GM23248 (cell line): ENCODE data around the gene NACC2. TPM values are rescaled to one million over a fixed set of nuclear protein-coding genes. Genes with fewer than 3 reads are reported as not detected.

Experiments used
- DNase-seq: peaks from one replicate; pipeline ENCODE4 v3.0.0-alpha.2; 2015
- H2AFZ ChIP-seq: fragments of 200-600 bp; sonication (generic); 2 replicates; pipeline ENCODE4 v1.6.1; 2016; ENCODE audit warnings: antibody characterized with exemption
- H3F3A ChIP-seq: fragments of 200-600 bp; sonication (generic); 2 replicates; pipeline ENCODE4 v1.6.1; 2016; ENCODE audit warnings: mild to moderate bottlenecking, antibody characterized with exemption, mixed run types; ENCODE audit not compliant: insufficient read depth
- H3K27ac ChIP-seq: fragments of 200-600 bp; sonication (generic); 2 replicates; pipeline ENCODE4 v1.5.1; 2016; ENCODE audit warnings: mild to moderate bottlenecking
- H3K27me3 ChIP-seq: fragments of 200-600 bp; sonication (generic); replicated peaks from 2 replicates; pipeline ENCODE4 v1.6.1; 2016; ENCODE audit warnings: mild to moderate bottlenecking; ENCODE audit not compliant: insufficient read depth
- H3K36me3 ChIP-seq: fragments of 200-600 bp; sonication (generic); 2 replicates; pipeline ENCODE4 v1.6.1; 2016; ENCODE audit warnings: low read depth, mild to moderate bottlenecking
- H3K4me1 ChIP-seq: fragments of 200-600 bp; sonication (generic); 2 replicates; pipeline ENCODE4 v1.6.1; 2016; ENCODE audit warnings: mild to moderate bottlenecking; ENCODE audit not compliant: insufficient read depth
- H3K4me2 ChIP-seq: fragments of 200-600 bp; sonication (generic); one replicate; pipeline ENCODE4 v1.6.1; 2016; ENCODE audit warnings: mild to moderate bottlenecking; ENCODE audit not compliant: unreplicated experiment
- H3K4me3 ChIP-seq: fragments of 200-600 bp; sonication (generic); 2 replicates; pipeline ENCODE4 v1.5.1; 2016; ENCODE audit warnings: mild to moderate bottlenecking
- H3K79me2 ChIP-seq: fragments of 200-600 bp; sonication (generic); 2 replicates; pipeline ENCODE4 v1.6.1; 2016; ENCODE audit warnings: mild to moderate bottlenecking; ENCODE audit not compliant: insufficient read depth
- H3K9ac ChIP-seq: fragments of 200-600 bp; sonication (generic); 2 replicates; pipeline ENCODE4 v1.6.1; 2016; ENCODE audit warnings: mild to moderate bottlenecking
- H3K9me2 ChIP-seq: fragments of 200-600 bp; sonication (generic); 2 replicates; pipeline ENCODE4 v1.6.1; 2016; ENCODE audit warnings: mixed run types, mild to moderate bottlenecking, moderate library complexity; ENCODE audit not compliant: insufficient read depth
- H3K9me3 ChIP-seq: fragments of 200-600 bp; sonication (generic); one replicate; pipeline ENCODE4 v1.6.1; 2017; ENCODE audit warnings: low read depth
- H4K20me1 ChIP-seq: fragments of 200-600 bp; sonication (generic); 2 replicates; pipeline ENCODE4 v1.6.0; 2016; ENCODE audit not compliant: insufficient read depth
- EZH2 ChIP-seq: fragments of 200-600 bp; sonication (generic); IDR thresholded peaks from 2 replicates; pipeline ENCODE4 v1.6.1; 2018; ENCODE audit warnings: antibody characterized with exemption, mild to moderate bottlenecking; ENCODE audit not compliant: insufficient read depth, poor library complexity, severe bottlenecking
- EZH2phosphoT487 ChIP-seq: fragments of 200-600 bp; sonication (generic); IDR thresholded peaks from 2 replicates; pipeline ENCODE4 v1.6.1; 2018; ENCODE audit warnings: antibody characterized with exemption, moderate library complexity, mild to moderate bottlenecking, low read depth; ENCODE audit not compliant: insufficient read depth
- WGBS, 2 experiments: methylation state at CpG; one replicate each; pipeline ENCODE4 v1.1.6; 2015 to 2017; ENCODE audit warnings: low lambda C conversion rate in 2 of 2, low coverage in 1 of 2; ENCODE audit errors: missing lambda C conversion rate in 2 of 2; 5-methylcytosine and 5-hydroxymethylcytosine counted together
- in situ Hi-C: fragments of 300-500 bp; cut with MboI; formaldehyde crosslinking; loops from 2 replicates; pipeline ENCODE4 v1.15.0; 2020
- polyA plus RNA-seq: library from polyadenylated mRNA; unstranded; fragments of >200 nt; fragmentation: Nextera tagmentation; extraction: Ambion mirVana; gene quantifications from 2 replicates; pipeline ENCODE4 v1.2.1, GENCODE V29; 2016
- total RNA-seq: library from RNA; depleted of rRNA; stranded (reverse); fragments of >200 nt; shearing (Covaris generic); gene quantifications from 2 replicates; pipeline ENCODE4 v1.2.3, GENCODE V29; 2014

NACC2 gene
- total and polyA plus RNA-seq, 2 experiments from 2014 or later, result 5.3 to 30.7 TPM

DNA sequence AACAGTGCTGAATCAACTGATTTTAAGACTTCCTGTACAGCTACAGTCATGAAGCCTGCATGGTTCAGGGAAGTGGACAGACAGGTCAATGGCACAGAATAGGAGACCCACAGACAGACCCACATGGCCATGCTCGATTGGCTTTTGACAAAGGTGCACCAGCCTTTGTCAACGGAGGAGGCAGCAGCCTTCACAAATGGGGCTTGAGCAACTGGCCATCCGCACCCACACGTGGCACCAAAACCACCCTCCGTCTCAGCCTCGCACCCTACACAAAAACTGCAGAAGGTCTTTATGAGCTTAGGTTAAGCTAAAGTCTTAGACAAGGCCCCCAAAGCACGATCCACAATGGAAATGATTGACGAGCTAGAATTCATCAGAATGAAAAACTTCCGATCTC, 74.4 kb downstream of the NACC2 start:
- Histone ChIP-seq H3K4me3 (no peak overlapping the region), H3K79me2 (peaks cover 62% of the 10 kb centered on the region), H3K9me2 (no peaks in the 10 kb centered on the region), H3F3A (no peaks in the 10 kb centered on the region), H3K4me2 (no peak overlapping the region), H3K27ac (no peak overlapping the region), H2AFZ (no peak overlapping the region), H3K4me1 (no peaks in the 10 kb centered on the region), H3K9me3 (no peaks in the 10 kb centered on the region), H4K20me1 (peaks cover 4% of the 10 kb centered on the region; the same call in 1 of the 2 replicates), H3K36me3 (no peaks in the 10 kb centered on the region), H3K9ac (no peak overlapping the region), H3K27me3 (no peaks in the 10 kb centered on the region)
- 95 to 97% methylated on average over 9 of the region's 9 CpGs for WGBS, 2 experiments
- no peak for TF ChIP-seq EZH2
- TF ChIP-seq EZH2phosphoT487, result no peak
- in situ Hi-C loops, result no loop called here
- DNase-seq, result no peak

GRCh38 chr9:136020206-136020605, 74.9 kb downstream of the NACC2 start:
- no peaks in the 10 kb centered on the region for H3K4me1 ChIP-seq
- H4K20me1 ChIP-seq, result peaks cover 4% of the 10 kb centered on the region; the same call in 1 of the 2 replicates
- no peak overlapping the region for H3K27ac ChIP-seq
- no peaks in the 10 kb centered on the region for H3K9me2 ChIP-seq
- peaks cover 62% of the 10 kb centered on the region for H3K79me2 ChIP-seq
- no peaks in the 10 kb centered on the region for H3F3A ChIP-seq
- H3K27me3 ChIP-seq, result no peaks in the 10 kb centered on the region
- no peak for DNase-seq
- TF ChIP-seq EZH2phosphoT487 (no peak), EZH2 (no peak)
- WGBS, 2 experiments, result 92 to 95% methylated on average over 16 of the region's 16 CpGs
- no peak overlapping the region for H3K9ac ChIP-seq
- no peak overlapping the region for H3K4me2 ChIP-seq
- H3K4me3 ChIP-seq, result no peak overlapping the region
- no peak overlapping the region for H2AFZ ChIP-seq
- in situ Hi-C loops, result no loop called here
- no peaks in the 10 kb centered on the region for H3K9me3 ChIP-seq
- H3K36me3 ChIP-seq, result no peaks in the 10 kb centered on the region

DNA sequence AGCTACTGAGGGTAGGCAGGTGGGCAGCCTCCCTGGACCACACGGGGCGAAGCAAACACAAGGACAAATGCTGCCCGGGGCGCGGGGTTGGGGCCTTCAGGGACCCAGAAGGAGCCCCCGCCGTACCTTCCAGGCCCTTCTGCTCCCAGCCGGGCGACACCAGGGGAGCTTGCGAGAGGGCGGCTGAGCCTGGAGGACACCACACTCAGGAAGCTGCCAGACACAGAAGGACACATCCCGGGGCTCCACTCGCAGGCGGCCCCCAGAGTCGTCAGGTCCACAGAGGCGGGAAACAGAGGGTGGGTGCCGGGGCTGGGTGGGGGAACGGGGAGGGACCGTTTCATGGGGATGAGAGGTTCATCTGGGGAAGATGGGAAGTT, 75.4 kb downstream of the NACC2 start:
- no peak overlapping the region for H2AFZ ChIP-seq
- no peak for DNase-seq
- no peaks in the 10 kb centered on the region for H3K4me1 ChIP-seq
- 85 to 88% methylated on average over 15 to 16 of the region's 19 CpGs for WGBS, 2 experiments
- H3K9me3 ChIP-seq, result no peaks in the 10 kb centered on the region
- H3K27me3 ChIP-seq, result no peaks in the 10 kb centered on the region
- no peak overlapping the region for H3K4me3 ChIP-seq
- H3K36me3 ChIP-seq, result no peaks in the 10 kb centered on the region
- peaks cover 4% of the 10 kb centered on the region; the same call in 1 of the 2 replicates for H4K20me1 ChIP-seq
- TF ChIP-seq EZH2, result no peak
- no peak for TF ChIP-seq EZH2phosphoT487
- in situ Hi-C loops, result no loop called here
- no peak overlapping the region for H3K9ac ChIP-seq
- no peaks in the 10 kb centered on the region for H3F3A ChIP-seq
- no peak overlapping the region for H3K4me2 ChIP-seq
- peaks cover 62% of the 10 kb centered on the region for H3K79me2 ChIP-seq
- no peaks in the 10 kb centered on the region for H3K9me2 ChIP-seq
- H3K27ac ChIP-seq, result no peak overlapping the region

DNA sequence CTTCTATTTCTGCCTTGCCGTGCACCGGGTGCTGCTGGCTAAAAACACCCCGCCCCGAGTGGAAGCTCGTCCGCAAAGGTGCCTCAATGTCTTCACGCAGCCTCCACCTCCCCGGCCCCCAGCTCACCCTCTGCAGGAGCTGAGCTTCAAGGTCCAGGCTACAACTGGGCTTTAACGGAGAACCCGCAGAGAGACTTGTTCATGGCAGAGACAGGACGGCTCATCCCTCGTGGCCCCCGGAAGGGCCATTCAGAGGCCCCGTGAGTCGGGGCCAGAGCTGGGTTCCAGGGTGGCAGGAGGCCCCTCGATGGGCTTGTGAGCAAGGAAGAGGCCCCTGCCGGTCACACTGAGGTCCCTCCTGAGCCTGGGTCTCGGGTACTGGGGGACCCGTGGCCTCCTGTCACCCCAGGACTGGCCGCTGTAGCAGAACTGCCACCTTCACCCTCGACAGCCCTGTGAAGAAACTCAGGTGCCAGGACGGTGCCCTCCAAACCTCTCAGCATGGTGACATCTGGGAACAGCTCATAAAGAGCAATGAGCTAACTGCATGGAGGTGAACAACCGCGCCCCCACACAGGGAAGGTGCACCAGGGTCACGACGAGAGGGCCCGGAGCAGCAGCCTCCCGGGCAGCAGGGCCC, 75.9 kb downstream of the NACC2 start:
- Histone ChIP-seq H3K36me3 (no peaks in the 10 kb centered on the region), H3K79me2 (peaks cover 59% of the 10 kb centered on the region), H4K20me1 (peaks cover 4% of the 10 kb centered on the region; the same call in 1 of the 2 replicates), H2AFZ (no peak overlapping the region), H3K27ac (no peak overlapping the region), H3K4me2 (no peak overlapping the region), H3K27me3 (no peaks in the 10 kb centered on the region), H3K9ac (no peak overlapping the region), H3K9me2 (no peaks in the 10 kb centered on the region), H3F3A (no peaks in the 10 kb centered on the region), H3K4me3 (no peak overlapping the region), H3K9me3 (no peaks in the 10 kb centered on the region), H3K4me1 (no peaks in the 10 kb centered on the region)
- TF ChIP-seq EZH2 (no peak), EZH2phosphoT487 (no peak)
- WGBS, 2 experiments, result 84 to 89% methylated on average over 24 to 28 of the region's 28 CpGs
- DNase-seq, result no peak
- in situ Hi-C loops, result no loop called here
